HG02938 (cell line): ENCODE results near the gene OR1E2.
"Not testable (repeated sequence)": the region's sequence is repeated elsewhere in the genome, so short reads cannot be mapped to it uniquely, and the experiment has no call there.

Experiments used
- ATAC-seq: cut with Tn5 transposase; IDR thresholded peaks from one replicate; pipeline ENCODE4 v1.9.1; 2021; ENCODE audit warnings: mild to moderate bottlenecking, moderate library complexity; ENCODE audit not compliant: unreplicated experiment

The OR1E2 gene

GRCh38 chr17:3433741-3434140, at the start of gene OR1E2:
TSS of gene OR1E2 (minus strand) at chr17:3433841. CDS start at chr17:3433841, 0 bp downstream.
- no peak for ATAC-seq

- ATAC-seq: no peak
Observed at GRCh38 chr17:3482852-3483251, 49.2 kb upstream of the OR1E2 start.

GRCh38 chr17:3479988-3480387, 46.3 kb upstream of the OR1E2 start:
- no peak for ATAC-seq

GRCh38 chr17:3475812-3476610, 42.4 kb upstream of the OR1E2 start, which contains the start of gene ASPA:
TSS of gene ASPA (plus strand) at chr17:3475997. CDS start at chr17:3476160, 163 bp downstream.
- no peak for ATAC-seq

GRCh38 chr17:3475251-3475685, 41.6 kb upstream of the OR1E2 start:
- ATAC-seq: no peak

- ATAC-seq: peak; percentile 51
Observed at GRCh38 chr17:3474212-3474611, 40.6 kb upstream of the OR1E2 start.

GRCh38 chr17:3472137-3472536, 38.5 kb upstream of the OR1E2 start:
- no peak for ATAC-seq

GRCh38 chr17:3471599-3471998, 38.0 kb upstream of the OR1E2 start, which contains the start of gene SPATA22:
TSS of gene SPATA22 (minus strand) at chr17:3471819. CDS start at chr17:3469325, 2,494 bp downstream.
- no peak for ATAC-seq

- ATAC-seq: no peak
Observed at GRCh38 chr17:3469529-3469928, 35.9 kb upstream of the OR1E2 start.

GRCh38 chr17:3466355-3466754, 32.7 kb upstream of the OR1E2 start:
- not testable (repeated sequence) for ATAC-seq

GRCh38 chr17:3448059-3448665, 14.5 kb upstream of the OR1E2 start:
- ATAC-seq: no peak

GRCh38 chr17:3447625-3448024, 14.0 kb upstream of the OR1E2 start:
- no peak for ATAC-seq

GRCh38 chr17:3440451-3440850, 6.8 kb upstream of the OR1E2 start:
- no peak for ATAC-seq

GRCh38 chr17:3438368-3438767, 4.7 kb upstream of the OR1E2 start:
- no peak for ATAC-seq

- ATAC-seq: not testable (repeated sequence)
Observed at GRCh38 chr17:3433215-3433614, 426 bp downstream of the OR1E2 start.

- ATAC-seq: no peak
Observed at GRCh38 chr17:3418222-3418621, 15.4 kb downstream of the OR1E2 start.

GRCh38 chr17:3415610-3416009, 18.0 kb downstream of the OR1E2 start:
- no peak for ATAC-seq

- not testable (repeated sequence) for ATAC-seq
Observed at GRCh38 chr17:3412216-3412615, 21.4 kb downstream of the OR1E2 start.

- no peak for ATAC-seq
Observed at GRCh38 chr17:3411070-3411469, 22.6 kb downstream of the OR1E2 start, which contains the start of gene OR3A3. TSS of gene OR3A3 (plus strand) at chr17:3411370.

- ATAC-seq: not testable (repeated sequence)
Observed at GRCh38 chr17:3403856-3404255, 29.8 kb downstream of the OR1E2 start.

GRCh38 chr17:3401786-3402185, 31.9 kb downstream of the OR1E2 start:
- no peak for ATAC-seq

- ATAC-seq: no peak
Observed at GRCh38 chr17:3400055-3400454, 33.6 kb downstream of the OR1E2 start.
